WERI-Rb-1 (cell line): ENCODE data around the gene HYDIN.

ENCODE experiments used
- DNase-seq: peaks from one replicate; pipeline ENCODE4 v3.0.0-alpha.2; 2020
- H3K27ac ChIP-seq: fragments of 250-450 bp; sonication (Bioruptor Pico); 2 replicates; pipeline ENCODE4 v1.5.1; 2020; ENCODE audit warnings: mild to moderate bottlenecking, moderate library complexity
- H3K27me3 ChIP-seq: fragments of 250-450 bp; sonication (Bioruptor Pico); 2 replicates; pipeline ENCODE4 v1.5.1; 2021; ENCODE audit warnings: mild to moderate bottlenecking, low read depth, moderate library complexity; ENCODE audit not compliant: insufficient read depth, severe bottlenecking
- H3K36me3 ChIP-seq: fragments of 250-450 bp; sonication (Bioruptor Pico); 2 replicates; pipeline ENCODE4 v1.5.1; 2020; ENCODE audit warnings: mild to moderate bottlenecking, moderate library complexity
- H3K4me3 ChIP-seq: 2 replicates; pipeline ENCODE4 v1.5.1; 2011; ENCODE audit warnings: low read depth, mild to moderate bottlenecking, control low read depth, low read length
- H3K9me3 ChIP-seq: fragments of 250-450 bp; sonication (Bioruptor Pico); 2 replicates; pipeline ENCODE4 v1.5.1; 2021; ENCODE audit warnings: mild to moderate bottlenecking, moderate library complexity; ENCODE audit not compliant: severe bottlenecking
- TF ChIP-seq, protein P1 (sequence below): IDR thresholded peaks from 2 replicates; pipeline ENCODE4 v1.5.1; 2011; ENCODE audit warnings: low read depth, mild to moderate bottlenecking, control low read depth, inconsistent platforms, low read length

Gene HYDIN

DNA sequence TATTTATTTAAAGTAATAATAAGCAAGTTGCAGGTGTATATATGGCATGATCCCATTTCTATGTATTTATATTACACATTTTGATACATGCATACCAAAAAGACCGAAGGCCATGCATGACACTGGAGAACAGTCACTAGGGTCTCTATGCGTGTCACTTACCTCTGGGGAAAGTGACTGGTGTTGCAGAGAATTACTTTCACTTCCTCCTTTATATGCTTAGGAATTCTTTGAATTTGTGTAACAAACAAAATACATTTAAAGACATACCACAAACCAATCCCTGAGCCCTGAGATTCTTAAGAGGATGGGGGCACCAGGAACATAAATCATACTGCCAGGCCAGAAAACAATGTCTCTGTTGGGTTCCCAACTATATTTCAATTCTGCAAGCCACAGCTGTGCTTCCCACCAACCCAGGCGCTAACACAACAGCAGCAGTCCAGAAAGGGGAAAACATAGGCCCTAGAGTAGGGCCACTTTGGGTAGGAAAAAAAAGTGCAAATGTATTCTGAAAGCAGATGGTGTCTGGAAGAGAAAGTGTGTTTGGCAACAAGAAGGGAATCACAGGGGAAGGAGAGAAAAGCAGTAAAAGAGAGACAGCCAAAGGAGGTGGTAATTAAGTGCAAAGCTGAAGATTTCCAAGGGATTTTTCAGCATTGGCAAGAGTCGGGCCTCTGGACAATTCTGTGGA is 24.5 kb upstream of the HYDIN start:
- no peaks in the 10 kb centered on the region for H3K9me3 ChIP-seq
- TF ChIP-seq, protein P1, sequence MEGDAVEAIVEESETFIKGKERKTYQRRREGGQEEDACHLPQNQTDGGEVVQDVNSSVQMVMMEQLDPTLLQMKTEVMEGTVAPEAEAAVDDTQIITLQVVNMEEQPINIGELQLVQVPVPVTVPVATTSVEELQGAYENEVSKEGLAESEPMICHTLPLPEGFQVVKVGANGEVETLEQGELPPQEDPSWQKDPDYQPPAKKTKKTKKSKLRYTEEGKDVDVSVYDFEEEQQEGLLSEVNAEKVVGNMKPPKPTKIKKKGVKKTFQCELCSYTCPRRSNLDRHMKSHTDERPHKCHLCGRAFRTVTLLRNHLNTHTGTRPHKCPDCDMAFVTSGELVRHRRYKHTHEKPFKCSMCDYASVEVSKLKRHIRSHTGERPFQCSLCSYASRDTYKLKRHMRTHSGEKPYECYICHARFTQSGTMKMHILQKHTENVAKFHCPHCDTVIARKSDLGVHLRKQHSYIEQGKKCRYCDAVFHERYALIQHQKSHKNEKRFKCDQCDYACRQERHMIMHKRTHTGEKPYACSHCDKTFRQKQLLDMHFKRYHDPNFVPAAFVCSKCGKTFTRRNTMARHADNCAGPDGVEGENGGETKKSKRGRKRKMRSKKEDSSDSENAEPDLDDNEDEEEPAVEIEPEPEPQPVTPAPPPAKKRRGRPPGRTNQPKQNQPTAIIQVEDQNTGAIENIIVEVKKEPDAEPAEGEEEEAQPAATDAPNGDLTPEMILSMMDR = no peak
- no peak overlapping the region for H3K4me3 ChIP-seq
- DNase-seq = no peak
- H3K27ac ChIP-seq = peak overlapping the region; percentile 59
- no peaks in the 10 kb centered on the region for H3K36me3 ChIP-seq
- no peaks in the 10 kb centered on the region for H3K27me3 ChIP-seq

- Histone ChIP-seq H3K27ac (no peak overlapping the region), H3K9me3 (no peaks in the 10 kb centered on the region), H3K27me3 (no peaks in the 10 kb centered on the region), H3K36me3 (no peaks in the 10 kb centered on the region), H3K4me3 (no peak overlapping the region)
- TF ChIP-seq, protein P1 = no peak
- DNase-seq = no peak
Measured at GRCh38 chr16:71250461-71251235, 20.1 kb upstream of the HYDIN start.

GRCh38 chr16:71249399-71249798 is 18.9 kb upstream of the HYDIN start:
- TF ChIP-seq, protein P1 = 0 out of 2 replicates have a peak, but pooled peaks have one; percentile 30
- Histone ChIP-seq H3K36me3 (no peaks in the 10 kb centered on the region), H3K4me3 (no peak overlapping the region), H3K9me3 (no peaks in the 10 kb centered on the region), H3K27me3 (no peaks in the 10 kb centered on the region), H3K27ac (no peak overlapping the region)
- no peak for DNase-seq

DNA sequence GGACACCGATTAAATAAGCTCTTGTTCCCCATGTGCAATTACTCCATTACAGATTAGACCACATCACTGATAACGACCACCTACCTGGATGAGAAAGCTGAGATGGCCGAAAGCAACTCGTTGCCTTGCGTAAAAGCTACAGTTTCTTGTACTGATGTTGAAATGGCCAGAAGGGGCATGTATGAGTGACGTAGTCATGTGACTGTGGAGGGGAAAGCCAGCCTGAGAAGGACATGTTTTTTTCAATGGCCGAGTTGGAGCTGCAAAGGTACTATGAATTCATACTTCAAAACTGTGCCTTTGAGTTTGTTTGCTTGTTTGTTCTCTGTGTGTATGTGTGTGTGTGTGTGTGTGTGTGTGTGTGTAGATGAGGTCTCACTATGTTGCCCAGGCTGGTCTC is 17.0 kb upstream of the HYDIN start:
- no peaks in the 10 kb centered on the region for H3K36me3 ChIP-seq
- TF ChIP-seq, protein P1 = no peak
- DNase-seq = no peak

DNA sequence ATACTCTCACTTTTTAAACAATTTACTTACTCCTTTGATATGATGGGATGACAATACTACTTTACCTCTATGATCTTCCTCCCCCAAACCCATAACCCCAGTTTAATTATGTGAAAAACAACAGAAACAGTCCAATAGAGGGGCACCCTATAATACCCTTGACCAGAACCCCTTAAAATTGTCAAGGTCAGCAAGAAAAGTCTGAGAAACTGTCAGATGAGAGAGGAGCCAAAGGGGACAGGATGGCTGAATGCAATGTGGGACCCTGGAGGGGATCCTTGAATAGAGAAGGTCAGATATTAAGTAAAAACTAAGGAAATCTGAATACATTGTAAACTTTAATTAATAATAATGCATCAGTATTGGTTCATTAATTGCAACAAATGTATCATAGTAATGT is 15.8 kb upstream of the HYDIN start:
- no peak for DNase-seq
- Histone ChIP-seq H3K27me3 (no peaks in the 10 kb centered on the region), H3K4me3 (no peak overlapping the region), H3K9me3 (no peaks in the 10 kb centered on the region), H3K27ac (no peak overlapping the region), H3K36me3 (no peaks in the 10 kb centered on the region)
- TF ChIP-seq, protein P1 = no peak

More for the DNA sequence above, 17.0 kb upstream of the HYDIN start:
- Histone ChIP-seq H3K27me3 (no peaks in the 10 kb centered on the region), H3K9me3 (no peaks in the 10 kb centered on the region), H3K4me3 (no peak overlapping the region), H3K27ac (no peak overlapping the region)
